Skeletal muscle satellite cell (primary cell): ENCODE data around the gene TRIM2.

Source experiments
- H3K27me3 ChIP-seq: 2 replicates; pipeline ENCODE4 v1.7.0; 2013; ENCODE audit warnings: low read length; ENCODE audit not compliant: control insufficient read depth, insufficient read depth
- H3K36me3 ChIP-seq: 2 replicates; pipeline ENCODE4 v1.7.0; 2013; ENCODE audit warnings: mild to moderate bottlenecking, control low read depth, low read length; ENCODE audit not compliant: insufficient read depth
- H3K4me1 ChIP-seq: 2 replicates; pipeline ENCODE4 v1.7.0; 2013; ENCODE audit warnings: low read length; ENCODE audit not compliant: control insufficient read depth, insufficient read depth
- H3K4me2 ChIP-seq: 2 replicates; pipeline ENCODE4 v1.7.0; 2013; ENCODE audit warnings: mild to moderate bottlenecking, low read length
- H3K4me3 ChIP-seq: 2 replicates; pipeline ENCODE4 v1.7.0; 2013; ENCODE audit warnings: low read length
- H3K9ac ChIP-seq: 2 replicates; pipeline ENCODE4 v1.7.0; 2013; ENCODE audit warnings: mild to moderate bottlenecking, low read depth, low read length, moderate library complexity
- H3K9me3 ChIP-seq: replicated peaks from 2 replicates; pipeline ENCODE4 v1.7.0; 2013; ENCODE audit warnings: mild to moderate bottlenecking, control low read depth, low read length

The TRIM2 gene

DNA sequence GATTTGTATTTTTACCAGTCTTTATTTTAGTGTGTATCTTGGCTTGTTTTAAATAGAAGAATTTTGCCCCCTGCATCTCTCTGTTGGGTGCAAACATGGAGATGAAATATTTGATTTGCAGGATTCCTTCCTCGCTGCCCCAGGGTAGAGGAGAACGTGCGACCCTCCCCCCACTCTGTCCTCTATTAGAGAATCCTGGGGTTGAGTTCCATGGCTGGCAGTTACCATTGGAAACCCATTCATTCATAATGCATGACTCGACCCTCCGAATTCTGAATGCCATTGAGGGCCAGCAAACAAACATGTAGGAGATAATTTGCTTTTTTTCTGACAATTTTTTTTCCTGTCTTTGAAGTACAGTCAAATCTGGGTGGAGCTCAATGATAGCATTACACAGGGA, 53.7 kb downstream of the TRIM2 start:
- Histone ChIP-seq H3K4me3 (no peak overlapping the region), H3K4me2 (no peak overlapping the region), H3K9me3 (no peaks in the 10 kb centered on the region), H3K27me3 (no peaks in the 10 kb centered on the region), H3K4me1 (peaks cover 15% of the 10 kb centered on the region), H3K36me3 (no peaks in the 10 kb centered on the region), H3K9ac (no peak overlapping the region)

- Histone ChIP-seq H3K36me3 (no peaks in the 10 kb centered on the region), H3K9me3 (no peaks in the 10 kb centered on the region), H3K4me2 (no peak overlapping the region), H3K27me3 (no peaks in the 10 kb centered on the region), H3K4me1 (peaks cover 15% of the 10 kb centered on the region), H3K9ac (no peak overlapping the region), H3K4me3 (no peak overlapping the region)
Observed at GRCh38 chr4:153258750-153259149, 54.5 kb downstream of the TRIM2 start.

- Histone ChIP-seq H3K4me1 (peaks cover 15% of the 10 kb centered on the region), H3K36me3 (no peaks in the 10 kb centered on the region), H3K4me2 (no peak overlapping the region), H3K27me3 (no peaks in the 10 kb centered on the region), H3K4me3 (no peak overlapping the region), H3K9ac (no peak overlapping the region), H3K9me3 (no peaks in the 10 kb centered on the region)
Observed at GRCh38 chr4:153259661-153260060, 55.4 kb downstream of the TRIM2 start.

DNA sequence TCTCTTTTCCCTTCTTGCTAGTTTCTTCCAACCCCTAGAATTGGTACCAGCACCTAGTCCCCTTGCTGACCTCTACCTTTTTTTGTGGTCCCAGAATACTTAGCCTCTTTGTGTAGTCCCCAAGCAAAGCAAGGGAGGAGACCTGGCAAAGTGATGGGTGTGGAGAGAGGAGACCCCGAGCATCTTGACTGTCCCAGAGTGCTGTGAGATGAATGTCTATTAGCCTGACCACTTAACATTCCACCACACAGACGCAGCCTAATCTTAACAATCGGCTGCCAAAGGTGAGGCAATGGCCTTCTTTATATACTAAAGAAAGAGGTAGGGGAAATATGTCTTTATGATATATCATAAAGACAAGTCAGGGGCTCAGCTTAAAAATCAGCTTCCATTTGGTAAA, 55.9 kb downstream of the TRIM2 start:
- Histone ChIP-seq H3K9ac (no peak overlapping the region), H3K4me2 (no peak overlapping the region), H3K27me3 (no peaks in the 10 kb centered on the region), H3K36me3 (no peaks in the 10 kb centered on the region), H3K9me3 (no peaks in the 10 kb centered on the region), H3K4me1 (peaks cover 15% of the 10 kb centered on the region), H3K4me3 (no peak overlapping the region)

DNA sequence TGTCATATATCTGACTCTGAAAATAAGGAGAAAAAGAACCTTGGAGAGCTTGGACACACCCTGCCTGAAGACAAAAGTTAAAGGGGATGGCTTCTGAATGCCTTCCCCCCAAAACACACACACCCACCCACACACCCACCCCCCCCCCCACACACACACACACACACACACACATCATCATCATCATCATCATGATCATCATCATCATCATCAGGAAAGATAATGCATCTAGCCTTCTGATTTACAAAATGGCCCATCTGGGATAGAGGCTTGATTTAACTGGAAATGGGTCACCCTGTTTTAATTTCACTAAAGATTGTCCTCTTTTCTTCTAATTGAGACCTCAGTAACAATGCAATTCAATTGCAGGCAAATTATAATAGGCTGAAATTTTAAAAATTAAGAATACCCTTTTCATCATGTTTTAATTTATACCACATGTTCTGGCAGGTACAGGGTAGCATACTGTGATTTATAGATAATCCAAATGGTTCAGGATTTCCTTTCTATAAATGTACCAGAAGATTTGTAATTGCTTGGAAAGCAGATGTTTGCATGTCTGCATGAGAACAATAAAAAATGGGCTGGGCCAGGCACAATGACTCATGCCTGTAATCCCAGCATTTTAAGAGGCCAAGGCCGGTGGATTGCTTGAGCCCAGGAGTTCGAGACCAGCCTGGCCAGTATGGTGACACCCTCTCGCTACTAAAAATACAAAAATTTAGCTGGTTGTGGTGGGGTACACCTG, 56.5 kb downstream of the TRIM2 start:
- H3K4me1 ChIP-seq = peaks cover 15% of the 10 kb centered on the region
- no peaks in the 10 kb centered on the region for H3K27me3 ChIP-seq
- no peaks in the 10 kb centered on the region for H3K9me3 ChIP-seq
- no peak overlapping the region for H3K4me2 ChIP-seq
- no peaks in the 10 kb centered on the region for H3K36me3 ChIP-seq
- no peak overlapping the region for H3K4me3 ChIP-seq
- no peak overlapping the region for H3K9ac ChIP-seq

- H3K9me3 ChIP-seq = no peaks in the 10 kb centered on the region
- H3K27me3 ChIP-seq = no peaks in the 10 kb centered on the region
- H3K36me3 ChIP-seq = no peaks in the 10 kb centered on the region
- no peak overlapping the region for H3K4me2 ChIP-seq
- no peak overlapping the region for H3K9ac ChIP-seq
- no peak overlapping the region for H3K4me3 ChIP-seq
- H3K4me1 ChIP-seq = peaks cover 15% of the 10 kb centered on the region
Observed at GRCh38 chr4:153261461-153261860, 57.2 kb downstream of the TRIM2 start.

DNA sequence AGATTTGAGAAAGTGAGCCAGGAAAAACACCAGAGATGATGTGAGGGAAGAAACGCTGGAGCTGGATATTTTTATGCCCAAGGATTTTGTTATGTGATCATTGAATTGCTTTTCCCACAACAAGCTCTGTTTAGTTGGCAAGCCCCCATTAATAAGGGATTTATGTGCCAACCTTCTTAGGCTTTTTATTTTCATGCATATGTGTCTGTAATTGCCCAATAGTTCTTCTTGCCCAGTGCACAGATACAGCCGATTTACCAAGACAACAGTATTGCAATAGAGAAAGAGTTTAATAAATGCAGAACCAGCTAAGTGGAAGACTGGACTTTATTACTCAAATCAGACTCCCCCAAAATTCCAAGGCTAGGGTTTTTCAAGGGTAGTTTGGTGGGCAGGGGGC, 57.7 kb downstream of the TRIM2 start:
- Histone ChIP-seq H3K4me3 (no peak overlapping the region), H3K4me1 (peaks cover 11% of the 10 kb centered on the region), H3K9me3 (no peaks in the 10 kb centered on the region), H3K27me3 (no peaks in the 10 kb centered on the region), H3K36me3 (no peaks in the 10 kb centered on the region), H3K9ac (no peak overlapping the region), H3K4me2 (no peak overlapping the region)

- H3K4me3 ChIP-seq = no peak overlapping the region
- H3K36me3 ChIP-seq = no peaks in the 10 kb centered on the region
- H3K9me3 ChIP-seq = no peaks in the 10 kb centered on the region
- no peak overlapping the region for H3K4me2 ChIP-seq
- no peak overlapping the region for H3K9ac ChIP-seq
- peaks cover 3% of the 10 kb centered on the region for H3K4me1 ChIP-seq
- H3K27me3 ChIP-seq = no peaks in the 10 kb centered on the region
Observed at GRCh38 chr4:153265306-153266047, 61.2 kb downstream of the TRIM2 start.

- no peaks in the 10 kb centered on the region for H3K27me3 ChIP-seq
- H3K4me2 ChIP-seq = no peak overlapping the region
- no peaks in the 10 kb centered on the region for H3K4me1 ChIP-seq
- no peaks in the 10 kb centered on the region for H3K36me3 ChIP-seq
- no peak overlapping the region for H3K4me3 ChIP-seq
- H3K9ac ChIP-seq = no peak overlapping the region
- H3K9me3 ChIP-seq = no peaks in the 10 kb centered on the region
Observed at GRCh38 chr4:153266988-153267387, 62.7 kb downstream of the TRIM2 start.

GRCh38 chr4:153267890-153268289, 63.6 kb downstream of the TRIM2 start:
- Histone ChIP-seq H3K9ac (no peak overlapping the region), H3K4me3 (no peak overlapping the region), H3K36me3 (no peaks in the 10 kb centered on the region), H3K9me3 (no peaks in the 10 kb centered on the region), H3K4me2 (no peak overlapping the region), H3K4me1 (no peaks in the 10 kb centered on the region), H3K27me3 (no peaks in the 10 kb centered on the region)

- H3K9me3 ChIP-seq = no peaks in the 10 kb centered on the region
- H3K27me3 ChIP-seq = no peaks in the 10 kb centered on the region
Observed at GRCh38 chr4:153268295-153268694, 64.1 kb downstream of the TRIM2 start.

More at GRCh38 chr4:153268295-153268694, 64.1 kb downstream of the TRIM2 start:
- Histone ChIP-seq H3K4me1 (no peaks in the 10 kb centered on the region), H3K4me3 (no peak overlapping the region), H3K36me3 (no peaks in the 10 kb centered on the region), H3K9ac (no peak overlapping the region), H3K4me2 (no peak overlapping the region)
